Measurements from ENCODE around the gene ISL2.
"Not testable (repeated sequence)": the region's sequence is repeated elsewhere in the genome, so short reads cannot be mapped to it uniquely, and the experiment has no call there.

ISL2 gene

GRCh38 chr15:76336254-76337058 is at the start of gene ISL2:
ISL2 (plus strand) TSS chr15:76336773; CDS start chr15:76336884, 111 bp downstream.
- no peak for DNase-seq

- DNase-seq, result no peak
Observed at GRCh38 chr15:76289582-76289981, 47.0 kb upstream of the ISL2 start.

- no peak for DNase-seq
Observed at GRCh38 chr15:76293361-76293760, 43.2 kb upstream of the ISL2 start.

DNA sequence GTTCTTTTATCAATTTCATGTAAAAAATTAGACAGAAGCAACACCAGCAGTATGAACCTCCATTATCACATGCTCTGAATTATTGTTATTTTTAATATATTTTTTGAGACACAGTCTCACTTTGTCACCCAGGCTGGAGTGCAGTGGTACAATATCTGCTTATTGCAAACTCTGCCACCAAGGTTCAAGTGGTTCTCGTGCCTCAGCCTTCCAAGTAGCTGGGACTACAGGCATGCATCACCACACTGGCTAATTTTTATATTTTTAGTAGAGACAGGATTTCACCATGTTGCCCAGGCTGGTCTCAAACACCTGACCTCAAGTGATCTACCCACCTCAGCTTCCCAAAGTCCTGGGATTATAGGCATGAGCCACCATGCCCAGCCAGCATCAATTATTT is 42.1 kb upstream of the ISL2 start:
- not testable (repeated sequence) for DNase-seq

GRCh38 chr15:76296849-76297248 is 39.7 kb upstream of the ISL2 start:
- DNase-seq, result no peak

GRCh38 chr15:76297951-76298350 is 38.6 kb upstream of the ISL2 start:
- DNase-seq, result not testable (repeated sequence)

DNA sequence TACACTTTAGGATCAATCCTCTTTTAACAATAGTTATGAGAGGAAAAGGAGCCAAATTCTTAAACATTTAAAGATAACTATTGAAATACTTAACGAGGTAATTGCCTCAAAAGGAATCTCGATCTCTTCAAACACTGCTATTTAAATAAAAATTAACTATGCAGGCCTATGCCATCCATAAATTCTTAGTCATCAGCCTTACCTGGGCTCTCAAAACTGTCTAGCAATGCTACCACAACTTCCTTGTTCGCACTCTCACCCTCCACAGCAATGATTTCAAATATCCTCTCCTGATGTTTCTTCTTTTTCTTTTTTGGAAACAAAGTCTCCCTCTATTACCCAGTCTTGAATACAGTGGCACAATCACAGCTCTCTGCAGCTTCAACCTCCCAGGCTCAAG is 37.6 kb upstream of the ISL2 start:
- DNase-seq, result no peak

- DNase-seq, result no peak
Observed at GRCh38 chr15:76299786-76300185, 36.8 kb upstream of the ISL2 start.

DNA sequence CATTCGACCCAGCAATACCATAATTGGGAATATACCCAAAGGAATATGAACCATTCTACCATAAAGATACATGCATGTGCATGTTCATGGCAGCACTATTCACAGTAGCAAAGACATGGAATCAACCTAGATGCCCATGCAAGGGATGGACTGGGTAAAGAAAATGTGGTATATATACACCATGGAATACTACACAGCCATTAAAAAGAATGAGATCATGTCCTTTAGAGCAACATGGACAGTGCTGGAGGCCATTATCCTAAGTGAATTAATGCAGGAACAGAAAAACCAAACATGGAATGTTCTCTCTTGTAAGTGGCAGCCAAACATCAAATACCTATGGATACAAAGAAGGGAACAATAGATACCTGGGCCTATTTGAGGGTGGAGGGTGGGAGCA is 32.7 kb upstream of the ISL2 start:
- DNase-seq, result no peak

GRCh38 chr15:76309601-76310330 is 26.8 kb upstream of the ISL2 start:
- DNase-seq, result no peak

DNA sequence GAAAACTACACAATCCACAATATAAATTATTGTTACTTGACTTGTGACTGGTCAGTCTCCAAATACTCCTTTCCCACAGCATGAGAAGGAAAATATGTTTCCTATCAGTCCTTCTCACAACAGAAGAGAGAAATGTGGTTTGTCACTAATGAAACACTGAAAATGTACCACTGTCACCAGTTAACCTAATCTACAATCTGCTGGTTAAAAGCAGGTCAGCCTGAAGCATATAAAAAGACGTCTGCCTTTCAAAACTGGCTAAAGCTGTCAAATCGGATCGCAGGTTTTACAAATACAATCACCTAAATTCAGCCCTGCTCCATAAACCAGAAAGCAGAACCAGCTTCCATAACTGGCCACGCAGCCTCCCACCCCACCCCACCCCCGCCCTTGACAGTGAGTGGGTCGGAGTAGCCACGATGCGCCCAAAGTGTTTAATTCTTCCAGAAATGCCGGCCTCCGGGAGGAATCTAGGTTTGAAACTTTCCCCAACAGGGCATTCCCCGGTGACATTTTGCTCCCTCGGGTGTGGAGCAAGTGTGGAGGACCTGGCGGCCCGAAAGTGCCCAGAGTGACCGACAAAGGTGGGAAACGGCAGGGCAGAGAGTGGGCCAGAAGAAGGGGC is 26.0 kb upstream of the ISL2 start:
- no peak for DNase-seq

GRCh38 chr15:76311100-76311953 is 25.2 kb upstream of the ISL2 start, which contains the start of gene ETFA:
ETFA (minus strand) TSS chr15:76311469; CDS start chr15:76311388, 81 bp downstream.
- peak; percentile 40 for DNase-seq

DNA sequence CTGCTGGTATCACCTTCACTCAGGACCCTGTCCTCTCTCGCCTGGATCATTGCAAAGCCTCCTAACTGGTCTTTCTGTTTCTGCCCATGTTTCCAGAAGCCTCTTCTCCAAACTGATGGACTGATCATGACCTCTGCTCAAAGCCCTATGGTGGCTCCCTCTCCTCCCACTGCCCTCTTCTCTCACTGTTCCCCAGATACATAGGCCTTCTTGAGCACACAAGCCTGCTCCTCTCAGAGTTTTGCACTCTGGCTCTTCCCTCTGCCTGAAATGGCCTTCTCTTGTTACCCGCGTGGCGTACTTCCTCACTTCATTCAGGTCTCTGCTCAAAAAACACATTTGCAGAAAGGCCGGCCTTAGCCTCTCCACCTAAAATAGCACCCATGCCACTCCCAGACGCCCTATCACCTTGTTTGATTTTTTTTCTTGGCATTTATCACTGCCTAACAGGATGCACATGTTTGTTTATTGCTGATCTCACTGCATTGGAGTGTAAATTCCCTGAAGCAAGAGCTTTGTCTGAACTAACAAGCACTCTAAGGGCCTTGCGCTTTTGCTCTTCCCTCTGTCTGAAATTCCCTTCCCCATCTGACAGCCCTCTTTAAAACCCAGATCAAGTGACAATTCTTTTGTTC is 23.9 kb upstream of the ISL2 start:
- DNase-seq, result no peak

DNA sequence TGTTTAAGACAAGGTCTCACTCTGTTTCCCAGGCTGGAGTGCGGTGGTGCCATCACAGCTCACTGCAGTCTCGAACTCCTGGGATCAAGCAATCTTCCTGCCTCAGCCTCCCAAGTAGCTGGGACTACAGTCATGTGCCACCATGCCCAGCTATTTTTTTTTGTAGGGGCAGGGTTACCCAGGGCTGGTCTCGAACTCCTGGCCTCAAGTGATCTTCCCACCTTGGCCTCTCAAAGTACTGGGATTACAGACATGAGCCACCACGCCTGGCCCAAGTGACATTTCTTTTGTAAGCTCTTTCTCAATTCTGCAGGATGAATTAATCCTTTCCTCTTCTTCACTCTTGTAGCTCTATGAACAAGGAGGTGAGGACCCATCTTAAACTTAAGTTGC is 23.4 kb upstream of the ISL2 start:
- not testable (repeated sequence) for DNase-seq

- no peak for DNase-seq
Observed at GRCh38 chr15:76313731-76314130, 22.8 kb upstream of the ISL2 start.

- DNase-seq, result no peak
Observed at GRCh38 chr15:76320012-76320411, 16.6 kb upstream of the ISL2 start.

DNA sequence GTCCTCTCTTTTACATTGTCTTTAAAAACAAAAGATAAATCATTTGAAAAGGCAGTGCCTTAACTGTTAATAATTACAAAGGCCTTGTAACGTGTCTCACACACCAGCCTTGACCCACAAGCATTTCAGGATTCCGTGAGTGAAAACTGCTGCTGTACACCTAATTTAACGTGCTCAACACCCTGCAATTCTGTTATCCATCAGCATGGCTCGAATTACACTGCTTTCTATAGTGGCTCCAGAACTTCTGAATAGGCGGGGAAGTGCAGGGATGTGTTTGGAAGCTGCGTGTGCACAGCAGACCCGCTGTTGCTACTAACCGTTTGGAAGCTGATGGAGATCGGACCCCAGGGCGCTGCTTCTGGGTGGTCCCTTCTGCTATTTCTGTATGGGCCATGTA is 15.4 kb upstream of the ISL2 start:
- DNase-seq, result no peak

- no peak for DNase-seq
Observed at GRCh38 chr15:76321602-76322001, 15.0 kb upstream of the ISL2 start.

DNA sequence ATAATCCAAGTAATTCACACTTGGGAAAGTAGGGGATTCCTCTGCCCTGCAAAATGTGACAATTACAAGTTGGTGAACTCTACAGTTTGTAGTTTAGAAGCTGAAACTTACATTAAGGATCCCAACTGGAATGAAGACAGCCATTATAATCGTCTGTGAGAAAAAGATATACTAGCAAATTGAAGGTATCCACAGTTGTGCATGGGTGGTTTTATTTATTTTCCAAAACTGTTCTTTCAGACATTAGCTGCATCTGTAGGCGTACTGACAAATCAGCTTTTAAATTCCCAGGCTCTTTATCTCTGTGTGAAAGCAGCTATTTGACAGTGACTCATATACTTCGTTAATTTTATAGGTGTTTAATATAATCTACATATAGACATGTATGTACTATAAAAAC is 12.5 kb upstream of the ISL2 start:
- DNase-seq, result no peak

GRCh38 chr15:76325704-76326103 is 10.9 kb upstream of the ISL2 start:
- DNase-seq, result no peak

DNA sequence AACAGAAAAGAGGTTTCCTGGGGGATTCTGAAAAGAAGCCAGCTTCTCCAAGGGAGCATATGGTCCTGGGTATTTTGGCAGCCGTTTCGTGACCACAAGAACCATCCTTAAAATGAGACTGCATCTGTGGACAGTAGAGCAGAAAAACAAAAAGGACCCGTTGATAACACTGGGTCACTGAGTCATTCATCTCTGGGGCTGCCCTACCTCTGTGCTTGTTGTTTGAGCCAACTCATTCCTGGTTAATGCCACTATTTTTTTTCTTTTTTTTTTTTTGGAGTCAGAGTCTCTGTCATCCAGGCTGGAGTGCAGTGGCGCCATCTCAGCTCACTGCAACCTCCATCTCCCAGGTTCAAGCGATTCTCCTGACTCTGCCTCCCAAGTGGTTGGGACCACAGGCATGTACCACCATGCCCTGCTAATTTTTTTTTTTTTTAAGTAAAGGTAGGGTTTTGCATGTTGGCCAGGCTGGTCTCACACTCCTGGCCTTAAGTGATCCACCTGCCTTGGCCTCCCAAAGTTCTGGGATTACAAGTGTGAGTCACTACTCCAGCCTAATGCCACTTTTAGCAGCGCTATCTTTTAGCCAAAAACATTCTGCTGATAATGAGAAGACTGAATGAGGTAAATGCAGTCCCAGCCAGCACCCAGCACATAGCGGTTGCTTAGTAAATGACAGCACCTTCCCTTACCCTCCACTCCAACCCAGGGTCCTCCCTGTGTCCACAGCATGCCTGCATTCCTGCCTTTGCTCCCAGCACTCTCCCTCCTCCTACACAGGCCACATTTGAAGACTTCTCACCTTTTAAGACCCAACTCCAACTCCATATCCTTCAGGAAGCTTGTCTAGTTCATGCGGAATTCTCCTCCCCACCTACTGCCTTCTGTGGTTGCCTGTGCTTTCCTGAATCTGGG is 9.1 kb upstream of the ISL2 start:
- DNase-seq, result no peak

Data from cortex of kidney (tissue), 1 donor.